Measurements from ENCODE around the gene TUT4.

TUT4 gene

GRCh38 chr1:52472384-52472783, 80.5 kb downstream of the TUT4 start:
- TF ChIP-seq CTCF (IDR thresholded peaks at IDR 0.05; ENCODE audit: low read depth, low read length) = no peak

GRCh38 chr1:52469108-52469507, 83.8 kb downstream of the TUT4 start:
- TF ChIP-seq CTCF (IDR thresholded peaks at IDR 0.05; ENCODE audit: low read depth, low read length) = no peak
- no peak for DNase-seq (ENCODE audit: extremely low read depth, low read depth)

More at GRCh38 chr1:52472384-52472783, 80.5 kb downstream of the TUT4 start:
- no peak for DNase-seq (ENCODE audit: extremely low read depth, low read depth)

GRCh38 chr1:52463891-52464290, 89.0 kb downstream of the TUT4 start:
- no peak for DNase-seq (ENCODE audit: extremely low read depth, low read depth)
- no peak for TF ChIP-seq CTCF (IDR thresholded peaks at IDR 0.05; ENCODE audit: low read depth, low read length)

- DNase-seq (ENCODE audit: extremely low read depth, low read depth) = no peak
- TF ChIP-seq CTCF (IDR thresholded peaks at IDR 0.05; ENCODE audit: low read depth, low read length) = no peak
Measured at GRCh38 chr1:52461821-52462220, 91.1 kb downstream of the TUT4 start.

- DNase-seq (ENCODE audit: extremely low read depth, low read depth) = no peak
- no peak for TF ChIP-seq CTCF (IDR thresholded peaks at IDR 0.05; ENCODE audit: low read depth, low read length)
Measured at GRCh38 chr1:52460694-52461093, 92.2 kb downstream of the TUT4 start.

- TF ChIP-seq CTCF (IDR thresholded peaks at IDR 0.05; ENCODE audit: low read depth, low read length) = no peak
- DNase-seq (ENCODE audit: extremely low read depth, low read depth) = no peak
Measured at GRCh38 chr1:52455686-52456085, 97.2 kb downstream of the TUT4 start.

GRCh38 chr1:52454779-52455178, 98.1 kb downstream of the TUT4 start:
- TF ChIP-seq CTCF (IDR thresholded peaks at IDR 0.05; ENCODE audit: low read depth, low read length) = no peak

More at GRCh38 chr1:52454779-52455178, 98.1 kb downstream of the TUT4 start:
- DNase-seq (ENCODE audit: extremely low read depth, low read depth) = no peak

Data from AG09319 (cell line).